Activated CD4-positive, alpha-beta T cell treated with anti-CD3 and anti-CD28 coated beads, Interleukin-2, Interleukin-6, amounts not matched to agents 100 ng/mL and 50 ng/mL, durations not matched to agents 16 hours and 8 hours (primary cell): ENCODE data around the gene SSH2.
"Not testable (repeated sequence)": the region's sequence is repeated elsewhere in the genome, so short reads cannot be mapped to it uniquely, and the experiment has no call there.

Experiments
- DNase-seq: peaks from one replicate; pipeline ENCODE4 v3.0.0-alpha.2; 2020

Gene SSH2

DNA sequence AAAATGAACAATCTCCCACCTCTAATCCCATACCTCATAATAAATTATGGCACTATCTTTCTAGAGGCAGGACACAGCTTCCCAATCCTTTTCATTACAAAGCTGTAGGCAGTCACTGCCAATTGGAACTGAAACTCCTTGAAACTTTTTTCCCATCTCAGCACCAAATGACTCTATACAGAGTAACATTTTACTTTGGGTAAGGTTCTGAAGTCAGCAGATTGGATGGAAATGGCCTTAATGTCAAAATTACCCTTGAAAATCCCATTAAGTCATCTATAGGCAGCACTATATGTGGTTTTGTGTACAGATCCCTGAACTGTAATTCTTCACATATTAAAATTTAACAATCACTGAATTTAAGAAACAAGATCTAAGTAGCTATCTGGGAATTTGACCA is 277.1 kb downstream of the SSH2 start:
- DNase-seq = no peak

- DNase-seq = not testable (repeated sequence)
These were observed 278.1 kb downstream of the SSH2 start for GRCh38 chr17:29651913-29652312.

- DNase-seq = no peak
These were observed 279.6 kb downstream of the SSH2 start for GRCh38 chr17:29650396-29650795.

GRCh38 chr17:29649359-29649758 is 280.7 kb downstream of the SSH2 start:
- no peak for DNase-seq

GRCh38 chr17:29648005-29648404 is 282.0 kb downstream of the SSH2 start:
- DNase-seq = no peak

- no peak for DNase-seq
These were observed 284.4 kb downstream of the SSH2 start for GRCh38 chr17:29645515-29646051.

DNA sequence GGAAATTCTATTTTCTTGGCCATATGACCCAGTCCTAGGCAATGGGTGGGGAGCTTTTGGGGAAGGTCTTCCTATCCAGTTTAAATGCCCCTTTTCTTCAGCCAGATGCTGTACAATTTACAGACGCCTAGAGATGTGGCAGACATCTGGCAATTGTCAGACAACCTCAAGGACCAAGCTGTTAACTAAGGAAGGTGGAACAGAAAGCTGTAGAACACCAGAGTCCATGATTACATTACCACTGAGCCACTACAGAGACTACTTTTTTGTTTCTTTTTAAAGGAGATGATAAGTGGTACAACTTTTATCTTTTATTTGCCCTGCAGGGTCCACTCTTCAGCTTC is 286.2 kb downstream of the SSH2 start:
- no peak for DNase-seq

- no peak for DNase-seq
These were observed 287.8 kb downstream of the SSH2 start for GRCh38 chr17:29642171-29642611.

- DNase-seq = no peak
These were observed 288.9 kb downstream of the SSH2 start for GRCh38 chr17:29640981-29641642.

GRCh38 chr17:29640413-29640812 is 289.6 kb downstream of the SSH2 start:
- no peak for DNase-seq

GRCh38 chr17:29633886-29634285 is 296.1 kb downstream of the SSH2 start:
- DNase-seq = no peak

DNA sequence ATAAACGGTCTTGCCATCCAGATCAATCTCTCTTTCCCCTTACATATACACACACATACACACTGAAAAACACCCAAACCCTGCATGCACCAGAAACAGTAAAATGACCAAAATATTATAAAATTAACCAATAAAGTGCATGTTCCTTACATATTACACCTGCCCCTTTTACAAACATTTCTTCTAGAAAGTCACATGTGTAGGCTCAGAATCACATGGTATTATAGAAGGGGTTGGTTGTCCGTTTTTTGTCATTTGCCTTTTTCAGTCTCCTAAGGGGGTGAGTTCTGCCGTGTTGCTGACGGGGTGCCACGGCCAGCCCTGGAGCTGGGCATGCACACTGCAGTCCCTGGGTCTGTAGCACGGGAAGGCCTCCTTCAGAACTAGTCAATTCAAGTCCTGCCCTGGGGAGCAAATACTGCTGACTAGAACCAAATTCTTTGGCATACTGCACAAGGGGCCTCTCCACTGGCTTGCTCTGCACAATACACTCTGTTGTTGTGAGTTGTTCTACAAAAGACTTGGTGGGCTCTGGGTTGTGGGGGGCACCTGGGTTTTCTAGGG is 299.3 kb downstream of the SSH2 start:
- DNase-seq = no peak

DNA sequence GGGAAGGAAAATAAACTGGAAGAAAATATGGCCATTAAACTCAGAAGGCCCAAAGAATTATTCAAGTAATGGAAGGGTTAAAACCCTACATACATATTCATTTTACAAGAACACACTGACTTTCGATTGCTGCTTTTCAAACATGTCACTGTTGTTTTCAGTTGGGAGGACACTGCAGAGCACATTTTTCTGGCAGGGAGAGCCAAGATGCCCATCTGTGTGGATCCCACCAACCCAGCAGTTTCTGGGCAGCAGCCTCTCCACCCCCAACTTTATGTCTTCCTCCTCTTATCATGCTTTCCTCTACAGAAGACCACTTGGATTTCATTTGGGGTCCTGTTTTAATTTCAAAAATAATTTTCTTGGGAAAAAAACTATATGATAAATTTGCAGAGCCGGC is 300.2 kb downstream of the SSH2 start:
- DNase-seq = no peak

DNA sequence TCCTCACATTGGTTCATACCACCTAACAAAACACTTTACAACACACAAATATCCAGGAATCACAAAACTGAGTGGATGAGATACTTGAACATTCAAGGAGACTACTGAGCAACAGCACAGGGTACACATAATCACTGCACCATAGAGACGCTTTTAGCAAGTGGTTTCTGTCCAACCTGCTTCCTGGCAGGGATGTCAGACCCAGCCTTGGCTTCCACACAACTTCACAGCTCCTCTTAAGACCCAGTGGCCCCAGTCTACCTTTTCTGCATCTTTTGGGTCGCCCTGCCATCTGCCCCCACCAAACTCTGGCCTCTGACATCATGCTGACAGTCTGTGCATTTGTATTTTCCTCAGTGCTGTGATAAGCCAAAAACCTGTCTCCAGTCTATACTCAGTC is 301.4 kb downstream of the SSH2 start:
- no peak for DNase-seq

- no peak for DNase-seq
These were observed 302.1 kb downstream of the SSH2 start for GRCh38 chr17:29627951-29628350.

DNA sequence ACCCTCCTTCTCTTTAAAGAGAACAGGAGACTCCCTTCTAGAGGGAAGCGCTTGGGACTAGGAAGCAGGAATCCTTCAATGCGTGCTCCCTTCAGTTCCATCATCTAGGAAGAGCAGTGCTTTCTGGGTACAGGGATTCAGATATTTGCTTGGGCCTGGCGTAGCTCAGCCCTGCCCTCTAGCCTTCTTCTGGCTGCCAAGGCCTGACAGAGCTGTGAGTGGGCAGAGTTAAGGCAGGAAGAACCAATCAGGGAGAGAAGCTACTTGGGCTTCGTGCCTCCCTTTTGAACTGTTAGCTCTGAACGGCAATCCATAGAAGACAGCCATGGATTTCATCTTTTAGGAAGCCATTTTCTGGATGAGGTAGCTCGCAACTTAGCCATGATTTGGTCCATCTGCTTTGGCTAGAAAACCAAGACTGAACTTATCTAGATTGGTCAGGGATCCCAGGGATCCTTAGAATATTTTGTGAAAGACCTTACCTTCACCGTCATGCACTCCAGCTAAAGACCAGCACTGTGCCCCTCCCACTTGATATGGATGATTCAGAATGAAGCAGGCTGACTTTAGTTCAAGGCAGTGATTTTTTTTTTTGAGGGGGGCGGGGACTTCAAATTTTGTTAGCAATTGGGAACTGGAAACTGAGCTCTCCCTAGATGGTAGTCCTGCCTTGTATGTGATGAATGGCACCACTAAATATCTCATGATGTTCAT is 304.8 kb downstream of the SSH2 start:
- peak; percentile 21 for DNase-seq

DNA sequence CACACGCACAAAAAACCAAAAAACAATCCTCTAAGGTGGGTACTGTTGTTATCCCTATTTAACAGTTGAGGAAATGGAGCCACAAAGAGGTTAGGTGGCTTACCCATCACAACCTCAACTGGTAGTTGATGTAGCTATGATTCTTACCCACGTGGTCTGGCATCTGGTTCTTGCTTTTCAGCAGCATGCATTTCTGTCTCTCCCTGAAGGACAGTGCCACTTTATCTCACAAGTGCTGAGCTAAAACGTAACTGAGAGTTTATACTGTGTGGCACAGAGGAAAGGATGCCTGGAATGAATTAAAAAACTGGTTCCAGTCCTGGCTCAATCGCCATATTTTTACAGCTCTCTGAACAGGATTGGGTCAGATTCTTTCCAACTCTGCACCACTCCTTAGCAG is 305.4 kb downstream of the SSH2 start:
- DNase-seq = peak; percentile 68

GRCh38 chr17:29623283-29623647 is 306.8 kb downstream of the SSH2 start:
- DNase-seq = no peak

GRCh38 chr17:29622337-29623282 is 307.4 kb downstream of the SSH2 start, which contains the start of gene CORO6:
Gene CORO6 (minus strand): TSS chr17:29622912. CDS start chr17:29621421, 1,491 bp downstream.
- peak; percentile 81 for DNase-seq

DNA sequence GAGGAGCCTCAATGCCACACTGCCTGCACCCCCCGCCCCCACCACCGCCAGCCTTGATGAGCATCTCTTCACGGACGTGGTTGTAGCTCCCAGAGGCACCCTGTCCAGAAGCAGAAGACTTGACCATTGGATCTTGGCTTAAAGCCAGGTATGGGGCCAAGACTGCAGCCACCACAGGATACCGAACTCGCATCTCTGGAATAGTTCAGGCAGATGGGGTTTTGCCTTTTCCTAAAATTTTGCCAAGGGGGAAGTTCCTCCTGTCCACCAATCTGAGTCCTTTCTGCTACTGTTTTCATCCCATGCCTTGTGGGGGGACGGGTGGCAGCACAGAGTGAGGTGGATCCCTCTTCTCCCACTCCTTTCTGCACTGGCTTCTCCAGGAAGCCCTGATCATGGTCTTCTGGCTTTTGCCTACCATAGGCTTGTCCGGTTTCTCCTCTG is 308.3 kb downstream of the SSH2 start:
- DNase-seq = no peak

- no peak for DNase-seq
These were observed 309.1 kb downstream of the SSH2 start for GRCh38 chr17:29620779-29621500.

GRCh38 chr17:29620271-29620670 is 309.8 kb downstream of the SSH2 start:
- no peak for DNase-seq
